Stromal cell of bone marrow (primary cell): ENCODE results near the gene SUPT7L.
A peak's percentile ranks its signal among the peaks of the same experiment; 100 is the strongest.
"Not testable (repeated sequence)": the region's sequence is repeated elsewhere in the genome, so short reads cannot be mapped to it uniquely, and the experiment has no call there.

ENCODE experiments used
- DNase-seq: peaks from one replicate; pipeline ENCODE4 v3.0.0-alpha.2; 2012; ENCODE audit warnings: low read depth

Gene SUPT7L

DNA sequence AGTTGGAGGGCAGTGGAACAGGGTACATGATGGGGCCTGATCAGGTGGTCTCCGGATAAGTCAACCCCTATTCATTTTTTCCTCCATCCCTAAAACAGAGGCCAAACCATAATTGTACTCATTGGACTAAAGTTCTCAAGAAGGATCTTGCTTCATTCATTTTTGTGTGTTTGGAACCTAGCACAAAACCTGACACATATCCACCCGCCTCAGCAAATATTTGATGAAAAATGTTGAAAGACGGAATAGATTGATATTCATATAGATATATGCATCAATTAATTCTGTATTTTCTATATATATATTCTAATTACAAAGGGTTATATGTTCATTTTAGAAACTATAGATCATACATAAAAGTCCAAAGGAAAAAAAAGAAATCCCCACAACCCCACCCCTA is 22.2 kb upstream of the SUPT7L start:
- no peak for DNase-seq

DNA sequence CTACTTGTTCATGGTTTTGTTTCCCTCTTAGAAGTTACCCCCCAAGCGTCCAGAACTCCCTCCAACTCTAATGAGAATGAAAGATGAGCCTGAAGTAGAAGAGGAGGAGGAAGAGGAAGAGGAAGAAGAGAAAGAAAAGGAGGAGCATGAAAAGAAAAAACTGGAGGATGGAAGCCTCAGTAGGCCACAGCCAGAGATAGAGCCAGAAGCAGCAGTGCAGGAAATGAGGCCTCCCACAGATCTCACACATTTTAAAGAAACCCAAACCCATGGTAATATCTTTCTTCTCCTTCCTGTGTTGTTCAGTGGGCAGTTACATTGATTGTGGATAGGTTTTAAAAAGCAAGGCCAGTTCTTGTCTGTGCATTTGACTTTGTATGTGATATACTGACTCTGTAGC is 21.6 kb upstream of the SUPT7L start:
- DNase-seq: not testable (repeated sequence)

DNA sequence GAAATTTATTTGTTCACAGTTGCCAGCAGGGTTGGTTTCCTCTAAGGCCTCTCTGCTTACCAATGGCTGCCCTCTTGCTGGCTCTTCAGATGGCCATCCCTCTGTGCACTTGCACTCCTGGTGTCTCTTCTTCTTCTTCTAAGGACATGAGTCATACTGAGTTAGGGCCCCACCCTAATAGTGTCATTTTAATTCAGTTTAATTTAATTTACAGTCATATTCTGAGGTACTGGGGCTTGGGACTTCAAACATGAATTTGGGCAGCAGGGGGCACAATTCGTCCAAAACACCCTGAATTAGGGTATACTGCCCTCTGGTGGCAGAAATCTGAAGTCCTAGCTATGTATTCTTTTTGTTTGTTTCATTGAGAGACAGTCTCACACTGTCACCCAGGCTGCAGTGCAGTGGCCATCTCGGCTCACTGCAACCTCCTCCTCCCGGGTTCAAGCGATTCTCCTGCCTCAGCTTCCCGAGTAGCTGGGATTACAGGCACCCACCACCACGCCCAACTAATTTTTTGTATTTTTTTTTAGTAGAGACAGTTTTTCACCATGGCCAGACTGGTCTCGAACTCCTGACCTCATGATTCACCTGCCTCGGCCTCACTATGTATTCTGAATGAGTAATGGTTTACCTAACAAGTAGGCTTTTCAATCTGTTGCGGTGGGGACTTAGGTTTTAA is 20.1 kb upstream of the SUPT7L start:
- peak; percentile 80 for DNase-seq

DNA sequence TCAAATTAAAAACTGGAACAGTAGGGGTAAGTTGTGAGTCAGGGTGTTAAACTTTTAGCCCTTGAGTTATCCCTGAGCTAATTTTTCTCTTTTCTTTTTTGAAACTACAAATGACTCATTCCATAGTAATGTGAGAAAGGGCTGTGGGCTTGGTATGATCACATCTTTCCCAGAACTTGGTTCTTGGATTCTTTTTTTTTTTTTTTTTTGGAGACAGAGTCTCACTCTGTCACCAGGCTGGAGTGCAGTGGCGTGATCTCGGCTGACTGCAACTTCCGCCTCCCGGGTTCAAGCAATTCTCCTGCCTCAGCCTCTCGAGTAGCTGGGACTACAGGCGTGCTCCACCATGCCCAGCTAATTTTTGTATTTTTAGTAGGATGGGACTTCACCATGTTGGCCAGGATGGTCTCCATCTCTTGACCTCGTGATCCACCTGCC is 18.9 kb upstream of the SUPT7L start:
- peak; percentile 85 for DNase-seq

DNA sequence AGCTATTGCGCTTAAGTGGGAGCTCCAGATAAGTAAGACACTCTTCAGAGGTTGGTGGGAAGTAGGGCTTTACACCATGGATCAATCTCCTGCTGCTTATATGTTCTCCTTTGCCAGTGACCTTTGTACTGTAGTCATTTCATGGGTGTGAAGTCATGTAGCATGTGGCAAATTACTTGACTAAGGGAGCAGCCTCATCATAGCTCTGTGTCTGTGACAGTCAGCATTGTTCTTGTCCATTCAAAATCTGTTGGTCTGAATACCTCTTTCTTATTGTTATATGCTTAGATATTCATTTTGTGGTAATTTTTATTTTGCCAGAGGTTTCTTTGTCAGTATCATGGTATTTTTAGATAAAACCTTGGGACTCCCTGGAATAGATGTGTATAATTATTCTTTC is 18.4 kb upstream of the SUPT7L start:
- DNase-seq: peak; percentile 18

DNA sequence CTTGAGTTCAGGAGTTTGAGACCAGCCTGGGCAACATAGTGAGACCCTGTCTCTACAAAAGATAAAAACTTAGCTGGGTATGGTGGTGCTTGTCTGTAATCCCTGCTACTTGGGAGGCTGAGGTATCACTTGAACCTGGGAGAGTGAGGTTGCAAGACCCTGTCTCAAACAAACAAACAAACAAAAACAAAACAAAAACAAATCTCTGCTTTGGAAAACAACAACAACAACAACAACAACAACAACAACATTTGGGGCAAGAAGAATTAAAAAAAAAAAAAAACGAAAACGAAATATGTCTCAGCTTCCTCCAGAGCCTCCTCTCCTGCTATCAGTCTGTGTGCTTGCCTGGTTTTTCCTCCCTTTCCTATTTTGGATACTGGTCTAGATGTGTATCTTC is 17.2 kb upstream of the SUPT7L start:
- no peak for DNase-seq

DNA sequence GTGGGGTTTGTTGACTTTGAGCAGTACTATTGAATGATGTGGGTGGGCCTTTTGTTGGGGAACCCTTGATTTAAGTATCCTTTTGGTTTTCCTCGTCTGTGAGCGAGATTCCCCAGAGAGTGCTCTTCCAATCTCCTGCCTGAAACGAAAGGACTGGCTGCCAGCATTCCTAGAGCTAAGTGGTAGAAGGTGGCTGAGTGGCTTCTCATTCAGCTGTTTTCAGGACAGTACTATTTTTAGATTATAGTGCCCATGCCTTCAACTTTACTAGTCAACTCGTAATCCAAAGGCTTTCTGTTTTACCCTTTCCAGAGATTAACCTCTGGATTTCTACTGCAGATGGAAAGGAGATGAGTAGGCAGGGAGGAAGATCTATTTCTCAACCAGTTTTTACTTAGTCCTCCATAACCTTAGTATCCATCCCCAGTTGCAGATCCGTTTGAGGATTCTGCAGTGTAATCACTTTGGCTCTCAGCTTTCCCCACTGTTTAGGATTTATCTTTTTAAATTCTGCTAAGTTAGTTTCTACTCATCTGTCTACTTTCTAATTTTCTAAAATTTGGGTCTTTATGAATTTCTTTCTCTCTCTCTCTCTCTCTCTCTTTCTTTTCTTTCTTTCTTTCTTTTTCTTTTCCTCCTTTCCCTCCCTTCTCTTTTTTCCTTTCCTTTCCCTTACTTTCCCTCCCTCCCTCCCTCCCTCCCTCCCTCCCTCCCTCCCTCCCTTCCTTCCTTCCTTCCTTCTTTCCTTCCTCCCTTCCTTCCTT is 9.5 kb upstream of the SUPT7L start:
- no peak for DNase-seq

DNA sequence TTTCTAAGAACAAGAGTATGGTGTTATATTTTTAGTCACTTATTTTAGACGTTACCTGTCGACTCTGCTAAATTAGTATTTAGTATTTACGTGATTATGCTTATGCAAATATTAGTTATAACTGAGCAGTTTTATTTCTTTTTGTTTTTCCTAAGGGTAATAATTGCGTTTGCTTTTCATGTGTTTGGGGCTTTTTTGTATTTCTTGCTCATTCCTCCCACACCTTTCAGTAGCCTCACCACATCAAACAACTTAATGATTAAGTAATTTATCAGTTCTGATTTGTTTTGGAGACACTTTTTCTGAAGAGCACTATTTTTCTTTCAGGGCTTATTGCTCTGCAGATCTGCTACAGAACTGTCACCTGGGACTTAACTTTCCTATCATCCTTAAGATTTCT is 7.8 kb upstream of the SUPT7L start:
- DNase-seq: no peak

DNA sequence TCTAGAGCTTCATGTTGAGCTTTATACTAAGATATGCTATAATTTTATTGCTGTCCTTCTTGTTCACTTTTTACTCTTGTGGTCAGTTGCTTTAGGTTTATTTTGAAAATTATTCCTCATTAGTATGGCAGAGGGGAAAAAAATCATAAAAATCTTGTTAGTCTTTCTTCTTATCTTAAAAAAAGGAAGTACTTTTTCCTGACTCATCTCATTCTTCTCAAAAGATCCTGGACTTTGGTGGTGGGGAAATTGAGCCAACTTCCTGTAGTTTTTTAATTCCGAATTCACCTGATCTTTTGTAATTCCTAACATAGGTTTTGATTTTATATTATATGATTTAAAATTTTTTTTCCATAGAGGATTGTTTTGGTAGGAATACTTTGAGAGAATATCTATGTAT is 4.0 kb upstream of the SUPT7L start:
- DNase-seq: no peak

DNA sequence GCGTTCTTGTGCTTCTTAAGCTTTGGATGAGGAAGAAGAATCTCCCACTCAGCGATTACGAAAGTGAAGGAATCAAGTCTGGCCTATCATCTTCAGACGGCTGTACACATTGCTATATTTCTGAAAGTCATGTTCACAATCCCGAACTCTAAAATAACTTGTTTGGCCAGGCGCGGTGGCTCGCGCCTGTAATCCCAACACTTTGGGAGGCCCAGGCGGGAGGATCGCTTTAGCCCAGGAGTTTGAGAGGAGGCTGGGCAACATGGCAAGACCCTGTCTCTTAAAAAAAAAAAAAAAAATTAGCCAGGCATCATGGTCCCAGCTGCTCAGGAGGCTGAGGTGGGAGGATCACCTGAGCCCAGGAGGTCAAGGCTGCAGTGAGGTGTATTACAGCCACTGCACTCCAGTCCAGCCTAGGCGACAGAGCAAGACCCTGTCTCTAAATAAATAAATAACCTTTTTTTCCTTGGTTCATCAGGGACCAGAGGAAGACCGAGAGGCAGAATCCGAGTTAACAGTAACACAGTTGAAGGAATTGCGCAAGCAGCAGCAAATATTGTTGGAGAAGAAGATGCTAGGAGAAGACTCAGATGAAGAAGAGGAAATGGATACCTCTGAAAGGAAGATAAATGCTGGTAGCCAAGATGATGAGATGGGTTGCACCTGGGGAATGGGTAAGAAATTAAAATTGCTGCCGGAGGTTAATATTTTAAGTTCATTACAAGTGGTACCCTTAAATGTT is 1.4 kb upstream of the SUPT7L start:
- DNase-seq: no peak

DNA sequence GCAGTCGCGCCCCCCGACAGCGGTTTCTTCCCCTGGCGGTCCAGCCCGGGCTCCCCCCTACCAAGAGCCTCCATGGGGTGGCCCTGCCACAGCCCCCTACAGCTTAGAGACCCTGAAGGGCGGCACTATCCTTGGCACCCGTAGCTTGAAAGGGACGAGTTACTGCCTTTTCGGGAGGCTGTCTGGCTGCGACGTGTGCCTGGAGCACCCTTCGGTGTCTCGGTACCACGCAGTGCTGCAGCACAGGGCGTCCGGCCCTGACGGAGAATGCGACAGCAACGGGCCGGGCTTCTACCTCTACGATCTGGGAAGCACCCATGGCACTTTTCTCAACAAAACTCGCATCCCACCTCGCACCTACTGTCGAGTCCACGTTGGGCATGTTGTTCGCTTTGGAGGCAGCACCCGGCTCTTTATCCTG is 750 bp upstream of the SUPT7L start:
- no peak for DNase-seq

DNA sequence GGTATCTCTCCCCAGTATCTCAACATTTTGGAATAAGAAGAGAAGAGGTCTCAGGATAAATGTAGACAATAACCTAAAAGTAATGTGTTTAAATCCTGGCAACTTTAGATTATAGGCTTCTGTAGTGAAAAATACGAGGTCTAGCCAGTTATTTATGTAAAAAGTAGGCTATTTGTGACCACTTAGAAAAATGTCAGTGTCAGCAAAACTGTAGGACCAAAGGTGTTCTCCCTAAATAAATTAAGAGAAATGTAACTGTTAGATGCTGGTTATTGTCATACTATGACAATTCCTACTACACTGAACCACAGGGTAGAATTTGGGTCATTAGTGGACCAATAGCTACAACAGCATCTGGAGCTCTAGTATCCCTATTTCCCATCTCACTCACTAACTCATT is 2.0 kb downstream of the SUPT7L start:
- DNase-seq: no peak

DNA sequence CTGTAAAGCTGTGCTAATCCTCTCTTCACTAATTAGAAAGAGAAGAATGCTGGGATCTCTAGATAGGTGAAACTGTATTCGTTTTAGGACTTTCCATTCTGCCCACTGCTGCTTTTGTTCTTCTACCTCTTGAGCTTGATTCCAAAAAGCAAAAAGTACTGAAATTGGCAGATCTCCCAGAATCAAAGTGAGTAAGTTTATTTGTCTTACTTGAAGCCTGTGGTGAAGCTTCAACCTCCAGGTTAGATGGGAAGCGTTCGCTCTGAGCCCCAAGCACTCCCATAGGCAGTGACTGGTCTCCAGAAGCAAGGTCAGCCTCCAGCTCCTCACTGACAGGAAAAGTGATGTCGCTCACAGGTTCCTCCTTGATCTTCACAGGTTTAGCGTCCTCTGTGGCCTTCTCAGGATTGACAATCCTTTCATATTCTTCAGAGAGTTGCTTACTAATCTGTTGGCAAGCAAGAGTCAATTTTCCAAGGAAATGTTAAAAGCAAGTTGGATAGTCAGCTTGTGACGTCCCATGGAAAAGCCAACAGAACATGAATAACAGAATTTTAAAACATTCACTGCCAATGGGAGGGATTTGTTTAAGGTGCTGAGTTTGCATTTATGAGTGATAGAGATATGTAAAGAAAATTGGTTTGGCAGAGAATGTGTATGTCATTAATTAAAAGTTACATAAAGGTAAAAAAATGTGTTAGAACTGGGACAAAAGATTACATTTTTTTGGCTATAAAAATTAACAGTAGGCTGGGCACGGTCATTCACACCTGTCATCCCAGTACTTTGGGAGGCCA is 8.1 kb downstream of the SUPT7L start:
- peak; percentile 9 for DNase-seq

DNA sequence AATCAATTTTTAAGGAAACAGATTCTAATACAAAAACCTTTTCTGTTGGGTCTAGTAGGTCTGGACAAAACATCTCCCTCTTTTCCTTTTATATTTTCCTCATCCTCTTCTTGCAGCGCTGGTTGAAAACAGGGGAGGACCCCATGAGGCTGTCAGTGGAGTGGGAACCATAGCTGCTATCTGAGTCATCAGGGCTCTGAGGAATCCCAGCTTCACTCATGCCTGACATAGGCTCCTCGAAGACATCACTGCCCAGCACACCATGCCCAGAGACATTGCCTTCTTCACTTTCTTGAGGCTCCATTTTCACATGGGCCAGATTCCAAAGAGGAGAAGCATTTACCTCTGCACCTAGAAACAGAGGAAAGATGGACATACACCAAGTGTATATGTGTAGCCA is 10.0 kb downstream of the SUPT7L start:
- no peak for DNase-seq

DNA sequence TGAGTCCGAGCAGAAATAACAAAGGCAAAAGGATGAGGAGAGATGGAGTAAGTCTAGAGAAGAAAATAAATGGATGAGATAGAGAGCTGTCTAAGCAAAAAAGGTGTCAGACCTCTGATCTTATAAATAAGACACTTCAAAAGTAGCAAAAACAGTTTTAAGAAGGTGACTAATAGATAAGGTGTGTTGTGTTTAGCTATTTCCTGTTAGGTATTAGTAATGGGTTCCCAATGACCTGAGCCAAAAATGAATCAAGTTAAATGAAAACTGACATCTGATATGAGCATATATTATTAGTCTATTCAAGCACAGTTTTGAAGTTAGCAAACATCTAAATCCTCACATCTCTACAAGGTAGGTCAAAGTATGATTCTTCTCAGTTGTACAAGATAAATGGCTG is 10.6 kb downstream of the SUPT7L start:
- no peak for DNase-seq

DNA sequence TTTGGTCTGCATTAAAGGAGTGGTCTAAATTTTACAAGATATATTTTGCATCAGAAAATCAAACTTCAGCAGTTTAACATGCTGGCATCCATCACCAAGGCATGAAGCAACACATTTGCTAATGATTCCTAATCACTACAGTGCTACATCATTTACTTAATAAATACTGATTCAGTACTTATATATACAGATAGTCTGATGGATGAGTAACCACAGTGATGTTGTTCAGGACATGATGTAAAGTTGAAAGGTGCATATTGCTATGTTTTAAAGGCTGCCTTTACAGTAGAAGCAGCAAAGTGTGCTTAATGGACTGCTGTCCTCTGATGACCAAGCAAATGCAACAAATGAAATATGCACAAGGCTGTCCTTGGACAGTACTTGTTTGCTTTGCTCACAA is 11.1 kb downstream of the SUPT7L start:
- DNase-seq: no peak

DNA sequence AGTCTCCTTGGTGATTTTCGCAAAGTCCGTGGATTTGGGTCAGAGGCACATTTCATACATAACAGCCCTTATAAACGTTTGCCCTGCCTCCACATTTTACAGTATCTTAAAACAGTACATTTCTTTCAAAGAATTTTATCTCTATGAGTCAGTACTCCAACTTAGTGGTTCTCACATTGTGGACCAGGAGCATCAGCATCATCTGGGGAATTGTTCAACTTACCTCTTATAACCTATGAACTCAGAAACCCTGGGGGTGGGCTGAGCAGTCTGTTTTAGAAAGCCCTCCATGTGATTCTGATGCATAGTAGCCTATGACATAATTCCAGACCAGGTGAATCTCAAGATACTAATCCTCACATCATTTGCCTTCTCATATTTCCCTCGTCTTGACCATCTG is 12.4 kb downstream of the SUPT7L start:
- no peak for DNase-seq

DNA sequence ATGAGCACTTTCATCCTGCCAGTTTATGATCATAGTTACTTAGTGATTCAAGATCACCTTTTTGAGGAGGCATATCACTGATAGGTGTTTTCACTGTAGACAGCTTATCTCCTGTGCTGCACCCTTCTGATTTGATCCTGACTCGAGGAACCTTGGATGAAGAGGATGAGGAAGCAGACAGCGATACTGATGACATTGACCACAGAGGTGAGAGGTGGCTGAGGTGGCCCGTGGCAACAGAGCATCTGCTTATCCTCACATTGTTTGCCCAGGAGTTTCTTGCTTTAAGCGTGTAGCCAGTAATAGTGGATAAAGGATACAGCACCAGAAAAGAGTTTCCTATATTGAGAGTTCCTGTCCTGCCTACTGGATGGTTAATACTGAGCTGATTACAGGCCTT is 15.7 kb downstream of the SUPT7L start:
- no peak for DNase-seq

DNA sequence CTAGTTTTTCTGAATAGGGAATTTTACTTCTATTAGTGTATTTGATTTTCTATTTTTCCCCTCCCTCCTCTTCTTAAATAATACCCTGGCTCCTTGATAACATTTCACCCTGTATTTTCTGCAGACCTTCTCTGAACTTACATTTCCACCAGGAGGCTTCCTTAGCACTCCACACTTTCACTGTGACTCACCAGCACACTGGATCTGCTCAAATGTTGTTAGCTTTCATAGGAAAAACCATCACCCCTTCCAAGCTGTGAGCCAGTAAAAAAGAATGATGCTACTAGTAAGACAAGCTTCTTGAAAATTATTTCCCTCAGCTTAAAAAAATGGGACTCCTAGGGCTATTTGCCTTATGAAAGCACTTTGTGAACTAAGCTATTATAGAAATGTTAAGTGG is 16.1 kb downstream of the SUPT7L start:
- no peak for DNase-seq

DNA sequence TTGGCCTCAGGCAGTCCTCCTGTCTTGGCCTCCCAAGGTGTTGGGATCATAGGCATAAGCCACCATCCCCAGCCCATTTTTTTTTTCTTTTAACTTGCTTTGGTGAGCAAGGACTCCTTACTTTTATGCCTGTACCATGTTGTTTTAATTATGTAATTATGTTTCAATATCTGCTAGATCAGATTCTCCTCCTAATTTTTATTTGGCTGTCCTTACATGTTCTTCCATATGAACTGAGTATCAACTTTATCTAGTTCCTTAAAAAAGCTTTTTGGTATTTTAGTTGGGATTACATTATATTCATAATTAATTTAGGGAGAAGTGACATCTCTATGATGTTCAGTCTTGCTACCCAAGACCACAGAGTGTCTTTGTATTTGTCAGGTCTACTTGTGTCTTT is 18.2 kb downstream of the SUPT7L start:
- DNase-seq: no peak

DNA sequence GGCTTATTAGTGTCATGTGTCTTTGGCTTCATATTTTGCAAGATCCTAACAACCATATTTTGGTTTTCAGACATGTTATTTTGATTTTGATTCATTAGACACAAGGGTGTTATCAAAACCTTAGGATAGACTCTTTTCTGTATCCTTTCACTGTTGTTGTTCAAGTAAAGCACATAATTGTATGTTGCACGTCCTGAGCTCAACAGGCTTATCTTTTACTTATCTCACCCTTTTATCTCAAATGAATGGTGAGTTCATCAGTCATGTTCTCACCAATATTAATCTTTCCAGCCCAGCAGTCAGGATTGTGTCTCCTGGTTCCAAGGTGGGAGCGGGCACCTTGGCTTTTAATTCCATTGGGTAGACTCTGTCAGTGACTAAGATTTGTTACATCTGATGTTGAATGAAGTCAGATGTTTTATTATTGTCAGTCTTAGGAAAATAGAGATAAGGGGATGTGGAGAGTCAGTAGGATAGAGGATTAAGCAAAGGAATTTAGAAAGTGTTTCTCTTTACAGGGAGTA is 22.6 kb downstream of the SUPT7L start:
- DNase-seq: no peak

DNA sequence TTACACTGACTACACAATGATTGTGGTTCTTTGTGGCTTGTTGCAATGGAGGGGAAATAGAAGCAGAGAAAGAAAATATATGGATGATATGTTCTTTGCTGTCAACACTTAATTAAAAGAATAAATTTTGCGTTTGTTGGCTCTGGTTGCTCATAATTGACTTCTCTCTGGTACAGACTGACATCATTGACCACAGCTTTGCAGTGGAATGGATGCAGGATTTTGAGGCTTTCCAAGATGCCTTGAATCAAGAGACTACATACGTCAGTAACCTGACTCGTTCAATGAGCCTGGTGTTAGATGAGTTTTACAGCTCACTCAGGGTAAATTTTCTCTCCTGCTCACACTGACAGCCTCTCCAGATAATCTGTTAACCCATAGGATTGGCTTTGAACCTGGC is 24.7 kb downstream of the SUPT7L start:
- DNase-seq: peak; percentile 59
